ENCODE results near the gene DCLK1. TPM values are rescaled to one million over a fixed set of nuclear protein-coding genes. Genes with fewer than 3 reads are reported as not detected.

DCLK1 gene
- total RNA-seq, 4 donors from 2014 or later: 3.8 to 10.0 (median 8.2) TPM

- Histone ChIP-seq H3K36me3 (no peaks in the 10 kb centered on the region), H3K4me3 (no peak overlapping the region), H3K27me3 (no peaks in the 10 kb centered on the region), H3K9me3 (no peaks in the 10 kb centered on the region), H3K27ac (no peak overlapping the region), H3K4me1 (no peaks in the 10 kb centered on the region)
- in situ Hi-C loops (cut with MboI; ENCODE audit: low sequenced_read_pairs in 4 of 4): no loop called here
- DNase-seq (no peak), ATAC-seq (no peak)
- no peak for TF ChIP-seq POLR2A (IDR thresholded peaks at IDR 0.05)
- TF ChIP-seq CTCF (IDR thresholded peaks at IDR 0.05 in 4 of 5, conservative IDR thresholded peaks at IDR 0.05 in 1 of 5): no peak
- intact Hi-C loops (cut with DNase I; ENCODE audit: low total_unique reads): no loop called here
These were observed 383.6 kb downstream of the DCLK1 start for GRCh38 chr13:35747594-35747993.

GRCh38 chr13:35744566-35745178 is 386.5 kb downstream of the DCLK1 start:
- intact Hi-C loops (cut with DNase I; ENCODE audit: low total_unique reads): no loop called here
- H3K9me3 ChIP-seq: no peaks in the 10 kb centered on the region

GRCh38 chr13:35744144-35744543 is 387.0 kb downstream of the DCLK1 start:
- intact Hi-C loops (cut with DNase I; ENCODE audit: low total_unique reads) (no loop called here), in situ Hi-C loops (cut with MboI; ENCODE audit: low sequenced_read_pairs in 4 of 4) (no loop called here)
- Histone ChIP-seq H3K9me3 (no peaks in the 10 kb centered on the region), H3K36me3 (no peaks in the 10 kb centered on the region), H3K4me1 (no peaks in the 10 kb centered on the region), H3K27ac (no peak overlapping the region), H3K27me3 (no peaks in the 10 kb centered on the region), H3K4me3 (no peak overlapping the region)
- DNase-seq (no peak), ATAC-seq (no peak)
- TF ChIP-seq CTCF (IDR thresholded peaks at IDR 0.05 in 4 of 5, conservative IDR thresholded peaks at IDR 0.05 in 1 of 5) (no peak), POLR2A (IDR thresholded peaks at IDR 0.05) (no peak)

More at GRCh38 chr13:35744566-35745178, 386.5 kb downstream of the DCLK1 start:
- no peaks in the 10 kb centered on the region for H3K27me3 ChIP-seq
- TF ChIP-seq POLR2A (IDR thresholded peaks at IDR 0.05) (no peak), CTCF (IDR thresholded peaks at IDR 0.05 in 4 of 5, conservative IDR thresholded peaks at IDR 0.05 in 1 of 5) (no peak)
- H3K4me3 ChIP-seq: no peak overlapping the region
- no peaks in the 10 kb centered on the region for H3K36me3 ChIP-seq
- no peak for DNase-seq
- H3K27ac ChIP-seq: no peak overlapping the region
- H3K4me1 ChIP-seq: no peaks in the 10 kb centered on the region
- no peak for ATAC-seq
- in situ Hi-C loops (cut with MboI; ENCODE audit: low sequenced_read_pairs in 4 of 4): no loop called here

GRCh38 chr13:35743165-35743564 is 388.0 kb downstream of the DCLK1 start:
- in situ Hi-C loops (cut with MboI; ENCODE audit: low sequenced_read_pairs in 4 of 4): no loop called here
- intact Hi-C loops (cut with DNase I; ENCODE audit: low total_unique reads): no loop called here
- no peaks in the 10 kb centered on the region for H3K4me1 ChIP-seq
- ATAC-seq (no peak), DNase-seq (no peak)
- H3K36me3 ChIP-seq: no peaks in the 10 kb centered on the region
- TF ChIP-seq POLR2A (IDR thresholded peaks at IDR 0.05) (no peak), CTCF (IDR thresholded peaks at IDR 0.05 in 4 of 5, conservative IDR thresholded peaks at IDR 0.05 in 1 of 5) (no peak)
- no peak overlapping the region for H3K27ac ChIP-seq
- H3K9me3 ChIP-seq: no peaks in the 10 kb centered on the region
- no peak overlapping the region for H3K4me3 ChIP-seq
- no peaks in the 10 kb centered on the region for H3K27me3 ChIP-seq

- no peak for ATAC-seq
- Histone ChIP-seq H3K27ac (no peak overlapping the region), H3K4me3 (no peak overlapping the region), H3K9me3 (no peaks in the 10 kb centered on the region), H3K36me3 (no peaks in the 10 kb centered on the region), H3K27me3 (no peaks in the 10 kb centered on the region), H3K4me1 (no peaks in the 10 kb centered on the region)
- DNase-seq: no peak
- in situ Hi-C loops (cut with MboI; ENCODE audit: low sequenced_read_pairs in 4 of 4) (no loop called here), intact Hi-C loops (cut with DNase I; ENCODE audit: low total_unique reads) (no loop called here)
- no peak for TF ChIP-seq POLR2A (IDR thresholded peaks at IDR 0.05)
- TF ChIP-seq CTCF (IDR thresholded peaks at IDR 0.05 in 4 of 5, conservative IDR thresholded peaks at IDR 0.05 in 1 of 5): no peak
These were observed 389.5 kb downstream of the DCLK1 start for GRCh38 chr13:35741657-35742056.

Measured in gastrocnemius medialis (tissue), 4 donors.